GM19043 (cell line): ENCODE measurements around the gene SERTAD2.

Experiments
- ATAC-seq: cut with Tn5 transposase; IDR thresholded peaks from one replicate; pipeline ENCODE4 v1.9.1; 2021; ENCODE audit warnings: low read depth; ENCODE audit not compliant: unreplicated experiment

SERTAD2 gene, protein sequence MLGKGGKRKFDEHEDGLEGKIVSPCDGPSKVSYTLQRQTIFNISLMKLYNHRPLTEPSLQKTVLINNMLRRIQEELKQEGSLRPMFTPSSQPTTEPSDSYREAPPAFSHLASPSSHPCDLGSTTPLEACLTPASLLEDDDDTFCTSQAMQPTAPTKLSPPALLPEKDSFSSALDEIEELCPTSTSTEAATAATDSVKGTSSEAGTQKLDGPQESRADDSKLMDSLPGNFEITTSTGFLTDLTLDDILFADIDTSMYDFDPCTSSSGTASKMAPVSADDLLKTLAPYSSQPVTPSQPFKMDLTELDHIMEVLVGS

DNA sequence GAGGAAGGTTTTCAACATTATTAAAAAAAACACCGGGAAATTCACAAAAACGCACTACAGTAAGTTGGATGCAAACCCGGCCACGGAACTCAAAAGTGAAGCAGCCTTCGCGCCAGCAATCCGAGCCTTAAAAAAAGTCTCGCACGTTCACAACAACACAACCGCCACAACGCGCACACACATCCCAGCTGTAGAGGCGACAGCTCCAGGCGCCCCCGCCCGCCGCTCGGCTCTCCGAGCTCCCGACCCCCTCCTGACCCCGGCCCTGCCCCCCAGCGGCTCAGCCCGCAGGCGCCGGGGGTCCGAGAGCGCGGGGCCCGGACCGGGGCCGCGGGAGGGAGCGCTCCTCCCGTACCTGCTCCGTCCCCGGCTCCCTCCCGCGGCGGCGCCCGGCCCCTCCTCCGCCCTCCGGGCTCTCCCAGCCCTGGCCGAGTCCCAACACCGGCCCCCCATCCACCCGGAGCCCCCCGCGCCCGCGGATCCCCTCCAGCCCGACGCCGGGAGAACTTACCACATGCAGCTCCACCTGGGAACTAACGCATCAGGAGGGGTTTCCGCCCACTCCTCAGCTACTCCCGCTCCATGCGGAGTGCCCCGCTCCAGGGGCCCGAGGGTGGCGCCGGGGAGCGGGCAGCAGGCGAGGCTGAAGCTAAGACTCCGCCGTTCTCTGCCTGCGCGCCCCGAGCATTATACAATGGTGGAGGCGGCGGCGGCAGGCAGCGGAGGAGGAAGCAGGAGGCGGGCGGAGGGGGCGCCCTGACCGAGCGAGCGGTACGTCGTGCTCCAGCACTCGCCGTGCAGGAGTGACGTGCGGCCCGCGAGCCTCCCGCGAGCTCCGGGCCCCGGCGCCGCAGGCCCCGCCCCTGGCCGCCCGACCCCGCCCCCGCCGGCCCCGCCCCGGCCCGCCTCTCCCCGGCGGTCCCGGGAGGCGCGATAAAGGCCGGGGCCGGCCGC lies at the start of gene SERTAD2:
TSS of gene SERTAD2 (minus strand) at position 805 of the 954 bp plus-strand sequence. CDS start 17,042 bp downstream, outside the sequence.
- peak; percentile 56 for ATAC-seq

- ATAC-seq = peak; percentile 47
Observed at GRCh38 chr2:64700133-64700809, 46.6 kb upstream of the SERTAD2 start.

- ATAC-seq = peak; percentile 23
Observed at GRCh38 chr2:64699712-64700111, 46.0 kb upstream of the SERTAD2 start.

GRCh38 chr2:64698668-64699444 lies 45.1 kb upstream of the SERTAD2 start:
- peak; percentile 84 for ATAC-seq

- ATAC-seq = no peak
Observed at GRCh38 chr2:64698177-64698643, 44.5 kb upstream of the SERTAD2 start.

DNA sequence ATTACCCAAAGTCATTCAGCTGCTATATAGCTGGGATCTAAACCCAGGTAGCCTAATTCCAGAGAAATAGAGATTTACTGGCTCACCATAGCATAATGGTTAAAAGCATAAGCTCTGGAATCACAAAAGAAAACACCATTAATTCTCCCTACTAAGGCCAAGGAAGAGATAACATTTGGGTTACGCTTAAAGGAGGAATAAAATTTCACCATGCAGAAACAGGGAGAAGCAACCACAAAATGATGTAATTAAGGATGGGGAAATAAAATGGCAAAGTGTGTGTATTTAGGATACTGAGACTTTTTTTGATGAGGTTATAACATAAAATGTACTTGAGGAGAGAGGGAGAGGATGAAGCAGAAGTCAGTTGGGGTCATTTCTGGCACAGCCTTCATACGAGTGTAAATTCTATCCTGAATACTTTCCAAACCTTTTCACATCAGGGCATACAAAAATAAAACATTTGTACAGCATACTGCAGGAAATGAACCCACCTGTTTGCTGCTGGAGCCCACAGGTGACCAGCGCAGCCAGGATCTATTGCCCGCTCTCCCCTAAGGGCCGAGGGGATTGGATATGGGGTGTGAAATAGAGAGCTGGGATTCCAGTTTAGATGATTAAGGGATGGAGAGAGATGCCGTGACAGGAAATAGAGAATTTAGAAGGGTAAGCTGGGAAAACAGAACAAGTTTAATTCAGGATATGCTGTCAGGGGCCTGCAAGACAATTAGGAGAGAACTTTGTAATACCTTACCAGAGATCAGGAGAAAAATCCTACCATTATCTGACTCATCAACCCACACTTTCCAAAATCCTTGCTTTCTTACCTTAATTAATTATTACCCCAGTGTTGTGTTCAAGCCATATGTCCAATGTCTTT lies 43.8 kb upstream of the SERTAD2 start:
- ATAC-seq = no peak

- ATAC-seq = no peak
Observed at GRCh38 chr2:64696636-64697035, 42.9 kb upstream of the SERTAD2 start.

- ATAC-seq = no peak
Observed at GRCh38 chr2:64695721-64696261, 42.1 kb upstream of the SERTAD2 start.

GRCh38 chr2:64692401-64692800 lies 38.7 kb upstream of the SERTAD2 start:
- no peak for ATAC-seq

DNA sequence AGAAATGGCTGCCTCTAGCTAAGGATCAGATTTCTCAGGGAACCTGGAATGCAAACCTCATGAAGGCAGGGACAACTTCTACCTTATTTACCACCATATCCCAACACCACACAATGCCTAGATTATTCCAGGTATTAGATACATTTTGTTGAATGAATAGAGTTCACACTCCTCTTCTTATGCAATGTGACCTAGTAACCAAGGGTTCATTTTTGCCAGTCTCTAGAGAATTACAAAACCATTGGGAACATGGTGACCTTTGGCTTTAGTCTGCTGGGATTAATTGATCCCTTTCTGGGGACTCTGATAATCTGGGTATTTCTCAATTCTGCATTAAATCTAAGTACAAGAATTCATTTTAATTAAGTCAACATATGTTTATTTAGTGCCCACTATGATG lies 35.2 kb upstream of the SERTAD2 start:
- no peak for ATAC-seq

GRCh38 chr2:64686283-64686956 lies 32.7 kb upstream of the SERTAD2 start:
- no peak for ATAC-seq

DNA sequence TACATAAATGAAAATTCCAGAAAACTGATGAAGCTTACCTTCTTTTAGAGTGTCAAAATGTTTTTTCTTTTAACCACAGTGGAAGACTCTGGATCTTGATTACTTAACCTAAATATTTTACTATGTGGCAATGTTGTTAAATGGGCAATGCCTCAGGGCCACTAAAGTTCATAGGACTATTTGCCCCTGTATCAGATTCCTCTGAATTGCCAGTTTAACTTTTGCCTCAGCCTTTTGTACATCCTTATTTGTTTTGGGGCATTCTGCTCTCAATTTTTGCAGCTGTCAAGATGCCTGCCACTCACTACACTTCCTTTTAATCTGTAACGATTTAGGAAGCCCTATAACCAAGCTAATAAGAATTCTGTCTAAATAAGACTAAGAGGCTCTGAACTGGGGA lies 31.7 kb upstream of the SERTAD2 start:
- ATAC-seq = no peak

DNA sequence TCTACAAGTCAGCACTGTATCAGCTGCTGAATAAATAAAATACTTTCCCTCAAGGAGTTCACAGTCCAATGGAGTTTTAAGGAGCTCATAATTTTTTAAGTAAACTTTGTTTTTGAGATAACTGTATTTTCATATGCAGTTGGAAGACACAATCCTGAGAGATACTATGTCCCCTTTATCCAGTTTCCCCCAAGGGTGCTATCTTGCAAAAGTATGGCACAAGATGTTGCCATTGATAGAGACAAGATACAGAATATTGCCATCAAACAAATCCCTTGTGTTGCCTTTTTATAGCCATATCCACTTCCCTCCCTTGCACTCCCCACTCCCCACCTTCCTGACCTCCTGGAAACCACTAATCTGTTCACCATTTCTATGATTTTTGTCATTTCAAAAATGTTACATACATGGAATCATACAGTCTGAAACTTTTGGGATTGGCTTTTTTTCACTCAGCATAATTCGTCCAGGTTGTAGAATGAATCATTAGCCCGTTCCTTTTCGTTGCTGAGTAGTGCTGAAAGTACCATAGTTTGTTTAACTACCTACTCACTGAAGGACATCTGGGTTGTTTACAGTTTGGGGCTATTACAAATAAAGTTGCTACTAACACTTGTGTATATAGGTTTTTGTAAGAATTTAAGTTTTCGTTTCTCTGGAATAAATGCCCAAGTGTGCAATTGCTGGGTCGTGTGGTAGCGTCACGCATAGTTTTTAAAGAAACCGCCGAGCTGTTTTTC lies 30.2 kb upstream of the SERTAD2 start:
- no peak for ATAC-seq

GRCh38 chr2:64681479-64681967 lies 27.8 kb upstream of the SERTAD2 start:
- no peak for ATAC-seq

GRCh38 chr2:64679673-64680425 lies 26.1 kb upstream of the SERTAD2 start:
- no peak for ATAC-seq

GRCh38 chr2:64678771-64679590 lies 25.3 kb upstream of the SERTAD2 start:
- ATAC-seq = no peak
